Smooth muscle cell (in vitro differentiated cells): ENCODE measurements around the gene JAKMIP1. TPM values are rescaled to one million over a fixed set of nuclear protein-coding genes. Genes with fewer than 3 reads are reported as not detected.
A peak's percentile ranks its signal among the peaks of the same experiment; 100 is the strongest.

ENCODE experiments used
- DNase-seq: peaks from one replicate; lab custom pipeline; 2025; ENCODE audit not compliant: unreplicated experiment; lab: John Stamatoyannopoulos, UW
- H2AFZ ChIP-seq: fragments of 200-600 bp; sonication (generic); 2 replicates; pipeline ENCODE4 v1.6.0; 2016; ENCODE audit warnings: antibody characterized with exemption, low read depth, mild to moderate bottlenecking
- H3F3A ChIP-seq: fragments of 200-600 bp; sonication (generic); 2 replicates; pipeline ENCODE4 v1.6.0; 2017; ENCODE audit warnings: antibody characterized with exemption, low read depth
- H3K27ac ChIP-seq: fragments of 200-600 bp; sonication (generic); 2 replicates; pipeline ENCODE4 v1.5.1; 2016; ENCODE audit warnings: low read depth, mild to moderate bottlenecking
- H3K27me3 ChIP-seq: fragments of 200-600 bp; sonication (generic); 2 replicates; pipeline ENCODE4 v1.6.1; 2016; ENCODE audit warnings: low read depth, mild to moderate bottlenecking
- H3K36me3 ChIP-seq: fragments of 200-600 bp; sonication (generic); 2 replicates; pipeline ENCODE4 v1.5.1; 2016; ENCODE audit warnings: low read depth
- H3K4me1 ChIP-seq: fragments of 200-600 bp; sonication (generic); 2 replicates; pipeline ENCODE4 v1.5.1; 2016; ENCODE audit warnings: low read depth
- H3K4me2 ChIP-seq: fragments of 200-600 bp; sonication (generic); 2 replicates; pipeline ENCODE4 v1.6.0; 2016; ENCODE audit warnings: mild to moderate bottlenecking
- H3K4me3 ChIP-seq: fragments of 200-600 bp; sonication (generic); 2 replicates; pipeline ENCODE4 v1.5.1; 2016; ENCODE audit warnings: mild to moderate bottlenecking
- H3K79me2 ChIP-seq: fragments of 200-600 bp; sonication (generic); 2 replicates; pipeline ENCODE4 v1.6.0; 2016; ENCODE audit warnings: low read depth, mild to moderate bottlenecking
- H3K9ac ChIP-seq: fragments of 200-600 bp; sonication (generic); 2 replicates; pipeline ENCODE4 v1.6.0; 2016; ENCODE audit warnings: low read depth
- H3K9me3 ChIP-seq: fragments of 200-600 bp; sonication (generic); replicated peaks from 2 replicates; pipeline ENCODE4 v1.5.1; 2016; ENCODE audit warnings: low read depth
- H4K20me1 ChIP-seq: fragments of 200-600 bp; sonication (generic); 2 replicates; pipeline ENCODE4 v1.6.0; 2016; ENCODE audit warnings: low read depth
- WGBS: methylation state at CpG from one replicate; pipeline ENCODE4 v1.1.7; 2016; ENCODE audit warnings: low lambda C conversion rate; 5-methylcytosine and 5-hydroxymethylcytosine counted together
- polyA plus RNA-seq: library from polyadenylated mRNA; unstranded; fragments of >200 nt; fragmentation: Nextera tagmentation; extraction: Ambion mirVana; gene quantifications from 2 replicates; pipeline ENCODE4 v1.2.1, GENCODE V29; 2016
- total RNA-seq: library from RNA; depleted of rRNA; stranded (reverse); fragments of >200 nt; gene quantifications from 2 replicates; pipeline ENCODE4 v1.2.3, GENCODE V29; 2014
- TF ChIP-seq, protein P1 (sequence below): fragments of 200-600 bp; sonication (generic); IDR thresholded peaks from 2 replicates; pipeline ENCODE4 v1.5.1; 2017; ENCODE audit warnings: borderline replicate concordance, mild to moderate bottlenecking, antibody characterized with exemption; ENCODE audit not compliant: insufficient read depth, poor library complexity, severe bottlenecking

The JAKMIP1 gene
- total RNA-seq: 0.45 TPM in 1 of 2 replicates, not detected in the other
- polyA plus RNA-seq: 0.07 and 0.64 TPM in 2 replicates

DNA sequence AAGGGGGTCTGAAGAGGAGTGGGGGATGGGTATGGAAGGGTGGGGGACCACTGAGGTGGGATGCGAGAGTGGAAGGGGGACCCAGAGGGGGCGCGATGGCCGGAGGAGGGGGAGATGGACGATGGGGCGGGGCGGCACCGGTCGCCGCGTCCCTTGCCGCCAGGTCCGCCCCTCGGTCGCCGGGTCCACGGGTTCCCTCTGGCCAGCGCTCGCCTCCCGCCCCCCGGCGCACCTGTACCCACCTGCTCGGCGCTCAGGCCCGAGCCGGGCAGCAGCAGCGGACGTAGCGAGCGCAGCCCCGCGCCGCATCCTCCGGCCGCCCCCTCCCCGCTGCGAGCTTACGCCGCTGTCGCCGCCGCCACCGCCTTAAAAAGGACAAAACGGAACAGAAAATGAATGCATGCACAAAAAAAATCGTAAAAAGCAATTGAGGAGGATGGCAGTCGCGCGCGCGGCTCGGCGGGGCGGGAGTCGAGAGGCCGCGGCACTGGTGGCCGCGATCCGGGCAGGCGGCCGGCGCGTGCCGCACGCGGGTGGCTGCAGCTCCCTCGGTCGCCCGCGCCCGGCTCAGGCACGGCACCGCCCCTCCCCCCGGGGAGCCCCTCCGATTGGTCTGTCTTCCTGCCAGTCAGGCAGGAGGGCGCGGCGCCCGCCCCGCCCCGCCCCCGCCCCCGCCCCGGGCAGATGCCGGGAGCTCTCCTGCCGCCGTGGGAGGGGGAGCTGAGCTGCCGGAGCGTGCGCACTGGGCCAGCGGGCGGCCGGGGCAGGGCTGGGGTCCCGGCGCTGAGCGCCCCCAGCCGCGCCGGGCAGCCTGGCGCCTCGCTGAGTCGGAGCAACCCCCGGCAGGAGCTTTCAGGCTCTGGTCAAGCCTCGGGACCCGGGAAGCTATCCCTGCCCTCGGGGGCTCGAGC is at the start of gene JAKMIP1:
JAKMIP1 (minus strand) TSS at position 539 of the 911 bp plus-strand sequence. CDS start 87,699 bp downstream, outside the sequence.
- Histone ChIP-seq H3K4me2 (peak within 1 kb of the TSS; percentile 100), H3K9me3 (no peaks in the 10 kb centered on the region), H3K4me3 (peak within 1 kb of the TSS; percentile 65), H3K27me3 (peaks cover 63% of the 10 kb centered on the region), H4K20me1 (no peaks in the 10 kb centered on the region), H3F3A (no peaks in the 10 kb centered on the region), H3K4me1 (no peaks in the 10 kb centered on the region), H3K36me3 (no peaks in the 10 kb centered on the region), H2AFZ (peak within 1 kb of the TSS; percentile 88), H3K27ac (no peak within 1 kb of the TSS), H3K79me2 (no peaks in the 10 kb centered on the region), H3K9ac (no peak within 1 kb of the TSS)
- TF ChIP-seq, protein P1, sequence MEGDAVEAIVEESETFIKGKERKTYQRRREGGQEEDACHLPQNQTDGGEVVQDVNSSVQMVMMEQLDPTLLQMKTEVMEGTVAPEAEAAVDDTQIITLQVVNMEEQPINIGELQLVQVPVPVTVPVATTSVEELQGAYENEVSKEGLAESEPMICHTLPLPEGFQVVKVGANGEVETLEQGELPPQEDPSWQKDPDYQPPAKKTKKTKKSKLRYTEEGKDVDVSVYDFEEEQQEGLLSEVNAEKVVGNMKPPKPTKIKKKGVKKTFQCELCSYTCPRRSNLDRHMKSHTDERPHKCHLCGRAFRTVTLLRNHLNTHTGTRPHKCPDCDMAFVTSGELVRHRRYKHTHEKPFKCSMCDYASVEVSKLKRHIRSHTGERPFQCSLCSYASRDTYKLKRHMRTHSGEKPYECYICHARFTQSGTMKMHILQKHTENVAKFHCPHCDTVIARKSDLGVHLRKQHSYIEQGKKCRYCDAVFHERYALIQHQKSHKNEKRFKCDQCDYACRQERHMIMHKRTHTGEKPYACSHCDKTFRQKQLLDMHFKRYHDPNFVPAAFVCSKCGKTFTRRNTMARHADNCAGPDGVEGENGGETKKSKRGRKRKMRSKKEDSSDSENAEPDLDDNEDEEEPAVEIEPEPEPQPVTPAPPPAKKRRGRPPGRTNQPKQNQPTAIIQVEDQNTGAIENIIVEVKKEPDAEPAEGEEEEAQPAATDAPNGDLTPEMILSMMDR: no peak
- peak; percentile 75 for DNase-seq
- WGBS: 0% methylated on average over 46 of the region's 107 CpGs

DNA sequence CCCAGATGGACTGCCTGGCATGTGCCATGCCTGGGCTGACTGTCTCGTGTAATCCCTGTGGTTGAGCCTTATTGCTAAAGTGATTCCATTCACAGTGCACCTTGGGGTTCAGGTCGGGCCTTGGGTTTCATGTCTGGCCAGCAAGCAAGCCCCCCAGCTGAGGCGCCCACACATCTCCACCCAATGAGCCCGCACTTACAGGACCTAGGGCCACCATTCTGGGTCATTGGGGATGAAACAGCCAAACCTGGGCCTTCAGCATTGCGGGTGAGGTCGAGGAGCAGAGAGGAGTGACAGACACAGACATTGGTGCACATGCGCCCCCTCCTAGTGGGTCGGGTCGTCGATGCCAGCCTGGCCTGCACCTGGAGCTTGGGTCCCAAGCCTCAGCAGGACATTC is 48.0 kb upstream of the JAKMIP1 start:
- Histone ChIP-seq H3F3A (no peaks in the 10 kb centered on the region), H3K79me2 (no peaks in the 10 kb centered on the region), H3K9ac (no peak overlapping the region), H3K36me3 (no peaks in the 10 kb centered on the region), H3K27me3 (peaks cover 16% of the 10 kb centered on the region), H3K9me3 (no peaks in the 10 kb centered on the region), H3K4me3 (no peak overlapping the region), H4K20me1 (no peaks in the 10 kb centered on the region), H2AFZ (no peak overlapping the region), H3K4me2 (no peak overlapping the region), H3K27ac (no peak overlapping the region), H3K4me1 (no peaks in the 10 kb centered on the region)
- TF ChIP-seq, protein P1: no peak
- no peak for DNase-seq
- 88% methylated on average over 10 of the region's 10 CpGs for WGBS

- no peak overlapping the region for H3K27ac ChIP-seq
- 69% methylated on average over 9 of the region's 9 CpGs for WGBS
- H2AFZ ChIP-seq: peak overlapping the region; percentile 91
Observed at GRCh38 chr4:6246170-6246634, 45.9 kb upstream of the JAKMIP1 start.

More at GRCh38 chr4:6246170-6246634, 45.9 kb upstream of the JAKMIP1 start:
- Histone ChIP-seq H3K4me1 (no peaks in the 10 kb centered on the region), H3K9ac (no peak overlapping the region), H3K79me2 (no peaks in the 10 kb centered on the region), H3K27me3 (peaks cover 16% of the 10 kb centered on the region), H3K4me3 (peak overlapping the region; percentile 52), H3K9me3 (no peaks in the 10 kb centered on the region), H4K20me1 (no peaks in the 10 kb centered on the region), H3F3A (no peaks in the 10 kb centered on the region), H3K36me3 (no peaks in the 10 kb centered on the region), H3K4me2 (peak overlapping the region; percentile 90)
- DNase-seq: no peak
- TF ChIP-seq, protein P1: no peak
